Effector memory CD4-positive, alpha-beta T cell (primary cell): ENCODE results near the gene IGDCC3.
"Not testable (repeated sequence)": the region's sequence is repeated elsewhere in the genome, so short reads cannot be mapped to it uniquely, and the experiment has no call there.

Source experiments
- DNase-seq, 3 donors: peaks; one replicate each; pipeline ENCODE4 v3.0.0-alpha.2; 2020
- H3K27ac ChIP-seq: 2 replicates; pipeline ENCODE4 v1.7.0; 2013; ENCODE audit warnings: mild to moderate bottlenecking, low read length, moderate library complexity; ENCODE audit not compliant: insufficient read depth, poor library complexity, severe bottlenecking
- H3K27me3 ChIP-seq: replicated peaks from 2 replicates; pipeline ENCODE4 v1.7.0; 2013; ENCODE audit warnings: mild to moderate bottlenecking, low read length; ENCODE audit not compliant: insufficient read depth, control insufficient read depth, poor library complexity, severe bottlenecking
- H3K36me3 ChIP-seq: 2 replicates; pipeline ENCODE4 v1.7.0; 2013; ENCODE audit warnings: mild to moderate bottlenecking, low read length, moderate library complexity; ENCODE audit not compliant: control insufficient read depth, insufficient read depth
- H3K4me1 ChIP-seq: 2 replicates; pipeline ENCODE4 v1.7.0; 2013; ENCODE audit warnings: low read length, mild to moderate bottlenecking; ENCODE audit not compliant: control insufficient read depth, insufficient read depth, poor library complexity, severe bottlenecking
- H3K4me3 ChIP-seq: 2 replicates; pipeline ENCODE4 v1.7.0; 2013; ENCODE audit warnings: low read length, low read depth, mild to moderate bottlenecking; ENCODE audit not compliant: insufficient read depth, poor library complexity, severe bottlenecking
- H3K9me3 ChIP-seq: 2 replicates; pipeline ENCODE4 v1.7.0; 2013; ENCODE audit warnings: mild to moderate bottlenecking, low read length, moderate library complexity; ENCODE audit not compliant: control insufficient read depth

The IGDCC3 gene

DNA sequence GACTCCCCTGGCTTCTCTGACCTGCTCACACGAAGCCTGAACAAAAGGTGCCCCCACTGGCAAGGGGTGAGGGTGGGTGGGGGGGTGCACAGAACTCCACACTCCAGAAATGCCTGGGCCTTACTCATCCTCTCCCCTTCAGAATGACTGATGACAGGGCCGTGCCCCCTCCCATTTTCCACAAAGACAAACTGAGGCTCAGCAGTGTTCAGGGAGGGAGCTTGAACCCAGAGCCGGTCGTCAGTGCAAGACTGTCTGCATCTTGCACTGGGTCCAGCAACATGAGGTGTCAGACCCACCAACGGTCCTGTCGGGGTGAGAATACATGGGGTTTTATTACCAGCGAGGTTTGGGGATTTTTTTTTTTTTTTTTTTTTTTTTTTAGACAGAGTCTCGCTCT, 15.3 kb downstream of the IGDCC3 start:
- Histone ChIP-seq H3K27ac (no peak overlapping the region), H3K4me1 (no peaks in the 10 kb centered on the region), H3K9me3 (no peaks in the 10 kb centered on the region), H3K27me3 (no peaks in the 10 kb centered on the region), H3K4me3 (no peak overlapping the region), H3K36me3 (no peaks in the 10 kb centered on the region)
- DNase-seq, result no peak

DNA sequence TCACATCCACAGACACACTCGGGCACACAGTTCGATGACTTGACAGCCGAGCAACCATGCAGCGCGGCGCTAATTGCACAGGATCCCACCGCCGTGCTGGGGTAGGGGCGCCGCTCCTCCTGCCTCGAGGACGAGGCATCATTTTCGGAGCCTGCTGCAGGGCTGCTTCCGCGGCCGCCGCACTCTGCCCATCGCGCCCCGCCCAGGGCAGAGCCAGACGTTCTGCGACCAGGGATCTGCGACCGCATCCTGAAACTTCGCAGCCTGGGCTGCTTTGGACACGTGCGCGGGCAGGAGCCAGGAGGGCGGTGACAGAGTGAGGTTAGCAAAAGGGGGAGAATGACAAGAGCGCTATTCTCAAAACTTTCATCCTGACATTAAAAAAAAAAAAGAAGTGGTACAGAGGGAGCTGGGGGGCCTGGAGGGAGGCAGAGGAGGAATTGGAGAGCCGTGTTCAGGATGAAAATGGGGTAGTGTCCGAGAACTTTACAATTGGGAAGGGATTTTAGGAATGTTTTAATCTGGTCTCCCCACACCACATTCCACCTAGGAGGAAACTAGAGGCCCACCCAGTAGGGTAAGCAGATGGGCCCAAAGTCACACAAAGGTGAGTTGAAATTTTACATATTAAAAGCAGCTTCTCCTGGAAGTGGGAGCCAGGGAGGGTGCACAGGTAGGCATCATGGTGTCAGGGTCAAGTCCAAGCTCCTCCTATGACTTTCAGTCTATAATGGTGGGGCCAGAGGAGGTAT, 15.9 kb downstream of the IGDCC3 start:
- Histone ChIP-seq H3K9me3 (no peaks in the 10 kb centered on the region), H3K27ac (no peak overlapping the region), H3K27me3 (no peaks in the 10 kb centered on the region), H3K4me3 (no peak overlapping the region), H3K36me3 (no peaks in the 10 kb centered on the region), H3K4me1 (no peaks in the 10 kb centered on the region)
- no peak for DNase-seq

DNA sequence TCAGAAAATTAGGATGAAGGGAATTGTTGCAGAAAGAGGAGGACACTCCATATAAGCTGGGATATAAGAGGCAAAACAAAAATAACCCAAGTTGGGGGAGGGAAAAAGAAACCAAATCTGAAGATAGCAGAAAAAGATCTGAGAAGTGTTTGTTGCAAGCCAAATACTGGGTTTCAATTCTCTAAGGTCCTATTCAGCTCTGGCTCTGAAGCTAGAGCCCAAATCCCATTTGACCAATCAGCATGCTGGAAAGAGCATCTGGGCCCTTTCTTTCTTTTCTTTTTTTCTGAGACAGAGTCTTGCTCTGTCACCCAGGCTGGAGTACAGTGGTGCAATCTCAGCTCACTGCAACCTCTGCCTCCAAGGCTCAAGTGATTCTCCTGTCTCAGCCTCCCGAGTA, 17.3 kb downstream of the IGDCC3 start:
- no peaks in the 10 kb centered on the region for H3K36me3 ChIP-seq
- H3K9me3 ChIP-seq, result no peaks in the 10 kb centered on the region
- no peak overlapping the region for H3K27ac ChIP-seq
- H3K27me3 ChIP-seq, result peaks cover 8% of the 10 kb centered on the region
- peaks cover 5% of the 10 kb centered on the region for H3K4me1 ChIP-seq
- H3K4me3 ChIP-seq, result no peak overlapping the region
- no peak for DNase-seq

- Histone ChIP-seq H3K27me3 (peaks cover 12% of the 10 kb centered on the region), H3K36me3 (no peaks in the 10 kb centered on the region), H3K9me3 (no peaks in the 10 kb centered on the region), H3K4me1 (peaks cover 5% of the 10 kb centered on the region), H3K4me3 (peak overlapping the region; percentile 32), H3K27ac (no peak overlapping the region)
- no peak for DNase-seq
Observed at GRCh38 chr15:65355988-65356353, 21.8 kb downstream of the IGDCC3 start.

GRCh38 chr15:65355173-65355987, 22.4 kb downstream of the IGDCC3 start:
- Histone ChIP-seq H3K36me3 (no peaks in the 10 kb centered on the region), H3K4me3 (peak overlapping the region; percentile 32), H3K4me1 (peaks cover 5% of the 10 kb centered on the region), H3K27ac (no peak overlapping the region), H3K9me3 (no peaks in the 10 kb centered on the region), H3K27me3 (peaks cover 12% of the 10 kb centered on the region)
- DNase-seq, result no peak

DNA sequence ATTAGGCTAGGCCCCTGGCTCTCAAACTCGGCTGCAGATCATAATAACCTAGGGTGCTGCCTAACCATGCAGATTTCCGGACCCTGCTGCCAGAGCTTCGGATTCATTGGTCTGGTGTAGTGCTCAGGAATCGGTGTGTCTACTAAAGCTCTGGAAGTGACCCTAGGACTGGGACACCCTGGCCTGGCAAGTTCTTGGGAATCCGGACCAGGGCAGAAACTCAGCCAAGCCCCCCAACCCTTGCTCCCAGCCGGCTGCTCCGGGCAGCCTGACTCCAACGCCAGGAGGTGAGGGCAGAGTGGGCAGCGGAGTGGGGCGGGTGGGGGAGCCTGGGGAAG, 23.0 kb downstream of the IGDCC3 start:
- Histone ChIP-seq H3K9me3 (no peaks in the 10 kb centered on the region), H3K27ac (no peak overlapping the region), H3K27me3 (peaks cover 12% of the 10 kb centered on the region), H3K4me3 (no peak overlapping the region), H3K4me1 (peaks cover 5% of the 10 kb centered on the region), H3K36me3 (no peaks in the 10 kb centered on the region)
- DNase-seq, result no peak

GRCh38 chr15:65351972-65352371, 25.8 kb downstream of the IGDCC3 start:
- H3K27me3 ChIP-seq, result peaks cover 12% of the 10 kb centered on the region
- not testable (repeated sequence) for H3K4me1 ChIP-seq, H3K36me3 ChIP-seq, H3K27ac ChIP-seq, H3K4me3 ChIP-seq, DNase-seq, H3K9me3 ChIP-seq

GRCh38 chr15:65349338-65349737, 28.5 kb downstream of the IGDCC3 start:
- Histone ChIP-seq H3K27me3 (no peaks in the 10 kb centered on the region), H3K4me1 (no peaks in the 10 kb centered on the region), H3K27ac (no peak overlapping the region), H3K4me3 (no peak overlapping the region), H3K9me3 (no peaks in the 10 kb centered on the region), H3K36me3 (no peaks in the 10 kb centered on the region)
- no peak for DNase-seq

- not testable (repeated sequence) for DNase-seq, H3K4me3 ChIP-seq, H3K4me1 ChIP-seq, H3K27me3 ChIP-seq, H3K27ac ChIP-seq, H3K36me3 ChIP-seq, H3K9me3 ChIP-seq
Observed at GRCh38 chr15:65347756-65348155, 30.0 kb downstream of the IGDCC3 start.

- DNase-seq, result no peak
- no peak overlapping the region for H3K4me3 ChIP-seq
Observed at GRCh38 chr15:65346856-65347598, 30.8 kb downstream of the IGDCC3 start.

More at GRCh38 chr15:65346856-65347598, 30.8 kb downstream of the IGDCC3 start:
- H3K27ac ChIP-seq, result no peak overlapping the region
- no peaks in the 10 kb centered on the region for H3K36me3 ChIP-seq
- H3K27me3 ChIP-seq, result no peaks in the 10 kb centered on the region
- H3K4me1 ChIP-seq, result no peaks in the 10 kb centered on the region
- no peaks in the 10 kb centered on the region for H3K9me3 ChIP-seq
